Sciatic nerve (tissue), 2 donors: ENCODE measurements around the gene IER5. TPM values are rescaled to one million over a fixed set of nuclear protein-coding genes. Genes with fewer than 3 reads are reported as not detected.
"Not testable (repeated sequence)": the region's sequence is repeated elsewhere in the genome, so short reads cannot be mapped to it uniquely, and the experiment has no call there.

Experiments used
- ATAC-seq: fragments of 200-7000 bp; cut with Tn5 transposase; one replicate; pipeline ENCODE4 v1.9.1; 2020; ENCODE audit warnings: mild to moderate bottlenecking, moderate library complexity
- DNase-seq: peaks from one replicate; pipeline ENCODE4 v3.0.0-alpha.2; 2020; ENCODE audit warnings: low spot score
- intact Hi-C: fragments of 100-400 bp; cut with DNase I; formaldehyde crosslinking; loops from one replicate; pipeline ENCODE4 v1.14.2; 2022
- total RNA-seq: library from RNA; stranded (reverse); fragmentation: NEBNext Ultra II Directional; extraction: Animal tissue kit (Norgen Biotek cat#: 25700); gene quantifications from one replicate; pipeline ENCODE4 v1.2.1, GENCODE V29; 2021
- donor health status: DM: no; HTN: no; CAD: no.
- donor health status: DM: no; HTN: no; CAD: no.

The IER5 gene
- total RNA-seq, 1 donor from 2014 or later = 10.9 TPM

GRCh38 chr1:181108304-181108867 lies 19.9 kb downstream of the IER5 start:
- intact Hi-C loops = no loop called here
- DNase-seq = no peak

GRCh38 chr1:181110013-181110412 lies 21.5 kb downstream of the IER5 start:
- ATAC-seq (no peak), DNase-seq (no peak)
- intact Hi-C loops = no loop called here

More at GRCh38 chr1:181108304-181108867, 19.9 kb downstream of the IER5 start:
- no peak for ATAC-seq

- intact Hi-C loops = no loop called here
- DNase-seq = no peak
- ATAC-seq = no peak
Measured at GRCh38 chr1:181111559-181111958, 23.1 kb downstream of the IER5 start.

DNA sequence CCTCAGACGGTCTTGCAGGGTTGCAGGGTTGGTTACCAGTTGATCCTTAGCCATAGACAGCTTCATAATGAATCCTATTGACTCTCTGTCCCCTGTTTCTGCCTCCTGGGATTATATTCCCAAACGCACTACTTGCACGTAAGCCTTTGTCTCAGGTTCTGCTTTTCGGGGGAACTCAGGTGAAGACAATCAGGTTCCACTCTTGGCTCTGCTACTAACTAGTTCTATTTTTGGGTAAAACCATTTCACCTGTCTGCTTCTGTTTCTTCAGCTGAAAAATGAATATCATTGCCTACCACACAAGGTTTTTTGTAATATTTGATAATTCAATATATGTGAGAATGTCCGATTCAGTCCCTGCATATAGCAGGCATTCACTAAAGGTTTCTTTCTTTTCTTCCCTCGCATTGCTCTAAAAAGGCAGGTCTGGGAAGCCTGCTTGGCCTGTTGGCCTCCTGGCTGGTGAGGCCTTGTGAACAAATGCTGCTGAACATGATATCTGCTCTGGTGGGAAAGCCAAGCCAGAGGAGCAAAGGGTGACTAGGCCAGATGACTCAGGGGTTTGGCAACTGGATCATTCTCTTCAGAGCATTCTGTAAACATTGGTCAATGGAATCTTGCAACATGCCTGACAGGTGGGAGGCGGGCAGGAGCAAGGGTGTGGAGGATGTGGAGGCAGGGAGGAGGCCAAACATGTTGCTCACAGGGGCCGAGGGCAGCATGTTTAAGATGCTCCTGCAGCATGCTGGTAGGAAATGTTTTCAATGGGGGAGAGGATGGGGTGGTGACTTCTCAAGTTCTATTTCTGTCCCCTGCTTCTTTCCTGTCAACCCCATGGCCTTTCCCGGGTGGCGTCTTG lies 23.8 kb downstream of the IER5 start:
- DNase-seq (peak; percentile 76), ATAC-seq (peak; percentile 92)
- intact Hi-C loops = no loop called here

GRCh38 chr1:181113059-181113641 lies 24.6 kb downstream of the IER5 start:
- no peak for ATAC-seq
- intact Hi-C loops = no loop called here
- DNase-seq = no peak

DNA sequence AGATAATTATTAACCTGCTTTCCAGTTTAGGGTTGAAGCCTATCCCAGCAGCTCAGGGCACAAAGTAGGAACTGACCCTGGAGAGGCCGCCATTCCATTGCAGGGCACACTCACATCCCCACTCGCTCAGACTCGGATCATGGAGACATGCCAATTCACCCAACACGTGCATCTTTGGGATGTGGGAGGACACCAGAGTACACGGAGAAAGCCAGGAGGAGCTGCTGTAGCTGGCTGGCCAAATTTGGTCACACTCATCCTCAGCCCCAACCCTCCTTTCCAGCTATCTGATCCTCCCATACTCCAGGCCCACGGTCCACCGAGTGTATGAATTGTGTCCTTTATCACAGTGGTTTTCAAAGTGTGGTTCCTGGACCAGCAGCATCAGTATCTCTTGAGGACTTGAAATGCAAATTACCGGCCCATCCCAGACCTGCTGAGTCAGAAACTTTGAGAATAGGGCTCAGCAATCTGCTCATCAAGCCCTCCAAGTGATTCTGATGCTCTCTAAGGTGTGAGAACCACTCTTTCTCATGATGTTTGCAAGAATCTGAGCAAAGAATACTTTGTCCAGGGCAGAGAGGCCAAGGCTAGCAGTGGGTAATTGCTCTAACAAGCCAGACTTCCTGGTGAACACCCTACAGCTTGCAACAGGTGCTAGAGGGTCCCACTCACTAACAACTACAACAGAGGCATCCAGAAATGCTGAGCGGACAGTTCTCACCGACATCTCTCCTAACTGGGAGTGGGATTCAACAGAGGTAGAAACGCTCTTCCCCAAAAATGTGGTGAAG lies 26.3 kb downstream of the IER5 start:
- intact Hi-C loops = no loop called here
- ATAC-seq (no peak), DNase-seq (no peak)

DNA sequence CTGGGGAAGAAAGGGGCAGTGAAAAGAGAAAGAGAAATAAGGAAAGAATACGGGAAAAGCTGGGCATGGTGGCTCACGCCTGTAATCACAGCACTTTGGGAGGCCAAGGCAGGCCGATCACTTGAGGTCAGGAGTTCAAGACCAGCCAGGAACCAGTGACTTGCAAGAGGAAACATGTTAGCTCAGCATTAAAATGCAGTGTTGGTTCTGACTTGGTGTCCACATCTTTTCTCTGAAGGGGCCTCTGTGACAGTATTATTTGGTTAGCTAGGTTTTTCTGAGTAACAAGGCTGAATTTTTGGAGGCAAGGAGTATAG lies 26.8 kb downstream of the IER5 start:
- no peak for DNase-seq
- no peak for ATAC-seq
- intact Hi-C loops = no loop called here

DNA sequence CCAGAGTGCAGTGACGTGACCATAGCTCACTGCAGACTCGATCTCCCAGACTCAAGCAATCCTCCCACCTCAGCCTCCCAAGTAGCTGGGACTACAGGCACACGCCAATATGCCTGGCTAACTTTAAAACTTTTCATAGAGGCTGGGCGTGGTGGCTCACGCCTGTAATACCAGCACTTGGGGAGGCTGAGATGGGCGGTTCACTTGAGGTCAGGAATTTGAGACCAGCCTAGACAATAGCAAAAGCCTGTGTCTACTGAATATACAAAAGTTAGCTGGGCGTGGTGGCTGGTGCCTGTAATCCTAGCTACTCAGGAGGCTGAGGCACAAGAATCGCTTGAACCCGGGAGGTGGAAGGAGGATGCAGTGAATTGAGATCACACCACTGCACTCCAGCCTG lies 27.5 kb downstream of the IER5 start:
- DNase-seq, intact Hi-C loops, ATAC-seq: not testable (repeated sequence)

GRCh38 chr1:181116819-181117390 lies 28.4 kb downstream of the IER5 start:
- ATAC-seq (no peak), DNase-seq (no peak)
- intact Hi-C loops = no loop called here

GRCh38 chr1:181117648-181118449 lies 29.3 kb downstream of the IER5 start:
- peak; percentile 35 for ATAC-seq
- intact Hi-C loops = no loop called here
- DNase-seq = no peak

GRCh38 chr1:181119093-181119989 lies 30.8 kb downstream of the IER5 start:
- no peak for ATAC-seq
- DNase-seq = no peak
- intact Hi-C loops = no loop called here

DNA sequence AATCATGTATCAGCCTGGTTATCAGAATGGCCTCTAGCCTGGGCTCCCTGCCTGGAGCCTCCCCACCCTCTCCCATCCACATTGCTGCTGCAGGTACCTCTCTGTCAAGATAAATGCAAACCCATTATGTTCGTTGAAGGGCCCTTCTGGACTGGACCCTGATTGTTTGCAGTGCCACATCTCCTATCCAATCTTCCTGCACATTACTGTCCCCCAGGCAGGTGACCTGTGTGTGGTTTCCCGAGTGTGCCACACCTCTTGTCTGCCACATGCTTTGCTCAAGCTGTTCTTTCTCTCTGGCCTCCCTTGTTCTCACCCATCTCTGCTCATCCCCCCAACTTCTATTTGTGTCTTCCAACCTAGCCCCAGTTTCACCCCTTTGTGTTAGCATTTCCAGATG lies 32.4 kb downstream of the IER5 start:
- ATAC-seq (no peak), DNase-seq (no peak)
- intact Hi-C loops = no loop called here

DNA sequence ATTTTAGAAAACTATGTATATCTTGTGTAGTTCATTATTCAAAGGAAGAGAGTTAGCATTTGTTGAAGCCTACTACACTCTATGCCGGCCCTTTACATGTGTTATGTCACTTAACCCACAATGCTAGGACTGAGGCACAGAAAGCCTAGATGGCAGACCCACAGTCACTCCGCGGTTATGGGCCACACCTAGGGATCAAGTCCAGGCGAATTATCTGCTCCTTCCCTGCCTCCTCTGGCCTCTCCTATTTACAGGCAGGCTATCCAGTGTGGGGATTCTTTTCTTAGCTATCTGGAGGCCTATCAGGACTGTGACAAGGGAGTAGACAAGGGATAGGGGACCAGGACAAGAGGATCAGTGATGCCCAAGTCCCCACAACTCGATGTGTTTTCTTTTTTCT lies 33.0 kb downstream of the IER5 start:
- ATAC-seq (no peak), DNase-seq (no peak)
- intact Hi-C loops = no loop called here

- no peak for DNase-seq
- intact Hi-C loops = no loop called here
- ATAC-seq = no peak
Measured at GRCh38 chr1:181122222-181122621, 33.7 kb downstream of the IER5 start.

GRCh38 chr1:181123173-181123572 lies 34.7 kb downstream of the IER5 start:
- ATAC-seq = no peak
- no peak for DNase-seq
- intact Hi-C loops = no loop called here

- DNase-seq (no peak), ATAC-seq (peak; percentile 60)
- intact Hi-C loops = no loop called here
Measured at GRCh38 chr1:181124291-181124751, 35.8 kb downstream of the IER5 start.

DNA sequence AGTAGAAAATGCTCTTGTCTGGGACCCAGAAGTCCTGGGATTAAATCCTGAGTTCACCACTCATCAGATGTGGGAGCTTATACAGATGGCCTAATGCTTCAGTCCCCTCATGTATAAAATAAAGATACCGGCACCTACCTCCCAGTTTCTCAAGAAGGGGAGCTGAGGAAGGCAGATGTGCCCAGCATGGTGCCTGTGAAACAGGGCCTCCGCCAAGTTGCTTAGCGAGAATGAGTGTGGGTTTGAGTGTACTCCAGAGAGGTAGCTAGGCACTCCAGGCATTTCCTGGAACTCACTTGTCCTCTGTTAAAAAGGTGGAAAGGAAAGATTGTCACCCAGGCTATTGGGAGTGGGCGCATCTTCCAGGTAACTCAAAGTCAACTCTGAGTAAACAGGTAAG lies 37.8 kb downstream of the IER5 start:
- intact Hi-C loops = no loop called here
- ATAC-seq (no peak), DNase-seq (no peak)
